ENCODE results near the gene STEAP1.
"Not testable (repeated sequence)": the region's sequence is repeated elsewhere in the genome, so short reads cannot be mapped to it uniquely, and the experiment has no call there.

The STEAP1 gene

GRCh38 chr7:90178166-90178565 lies 23.9 kb downstream of the STEAP1 start:
- H2AK5ac ChIP-seq (ENCODE audit: low read length), result no peak overlapping the region

GRCh38 chr7:90178679-90179278 lies 24.5 kb downstream of the STEAP1 start:
- no peak overlapping the region for H3K4ac ChIP-seq (ENCODE audit: low read depth, low read length)
- no peak overlapping the region for H3K4me2 ChIP-seq (ENCODE audit: low read length)
- H2BK5ac ChIP-seq (ENCODE audit: low read length), result no peak overlapping the region
- H3K79me1 ChIP-seq (ENCODE audit: low read length), result no peaks in the 10 kb centered on the region
- no peak overlapping the region for H4K5ac ChIP-seq (ENCODE audit: low read length)
- no peak overlapping the region for H3K9ac ChIP-seq (ENCODE audit: low read length)
- H3K4me1 ChIP-seq (ENCODE audit: control insufficient read depth, low read depth, low read length), result no peaks in the 10 kb centered on the region
- no peaks in the 10 kb centered on the region for H3K79me2 ChIP-seq (ENCODE audit: control insufficient read depth, insufficient read depth, low read length)
- no peak overlapping the region for H2BK120ac ChIP-seq (ENCODE audit: low read depth, low read length)
- H3K4me3 ChIP-seq (ENCODE audit: low read length), result no peak overlapping the region
- no peak overlapping the region for H3K56ac ChIP-seq (ENCODE audit: low read length)
- H4K8ac ChIP-seq (ENCODE audit: low read depth, low read length), result no peak overlapping the region
- no peaks in the 10 kb centered on the region for H3K27me3 ChIP-seq (ENCODE audit: insufficient read depth, low read length, poor library complexity)
- no peak overlapping the region for H3K23ac ChIP-seq (ENCODE audit: low read length)
- no peak overlapping the region for H2AK5ac ChIP-seq (ENCODE audit: low read length)
- peak; percentile 18 for DNase-seq
- H3K27ac ChIP-seq (ENCODE audit: low read depth, low read length), result no peak overlapping the region
- no CpG with 5 or more reads among the region's 6 CpGs for WGBS (ENCODE audit: extremely low coverage, insufficient coverage, low lambda C conversion rate)
- H3K18ac ChIP-seq (ENCODE audit: low read length), result no peak overlapping the region
- H2BK15ac ChIP-seq (replicated peaks; ENCODE audit: low read depth), result no peak overlapping the region
- no peaks in the 10 kb centered on the region for H3K36me3 ChIP-seq (ENCODE audit: control insufficient read depth, insufficient read depth, low read length)

More at GRCh38 chr7:90178166-90178565, 23.9 kb downstream of the STEAP1 start:
- Histone ChIP-seq H2BK5ac (ENCODE audit: low read length) (no peak overlapping the region), H4K5ac (ENCODE audit: low read length) (no peak overlapping the region), H3K4ac (ENCODE audit: low read depth, low read length) (no peak overlapping the region), H3K27me3 (ENCODE audit: insufficient read depth, low read length, poor library complexity) (no peaks in the 10 kb centered on the region), H3K9ac (ENCODE audit: low read length) (no peak overlapping the region), H3K4me3 (ENCODE audit: low read length) (no peak overlapping the region), H3K4me1 (ENCODE audit: control insufficient read depth, low read depth, low read length) (no peaks in the 10 kb centered on the region), H3K79me1 (ENCODE audit: low read length) (no peaks in the 10 kb centered on the region), H4K8ac (ENCODE audit: low read depth, low read length) (no peak overlapping the region), H2BK15ac (replicated peaks; ENCODE audit: low read depth) (no peak overlapping the region), H3K23ac (ENCODE audit: low read length) (no peak overlapping the region), H3K56ac (ENCODE audit: low read length) (no peak overlapping the region), H3K27ac (ENCODE audit: low read depth, low read length) (no peak overlapping the region), H3K4me2 (ENCODE audit: low read length) (no peak overlapping the region), H3K36me3 (ENCODE audit: control insufficient read depth, insufficient read depth, low read length) (no peaks in the 10 kb centered on the region), H3K18ac (ENCODE audit: low read length) (no peak overlapping the region), H2BK120ac (ENCODE audit: low read depth, low read length) (no peak overlapping the region), H3K79me2 (ENCODE audit: control insufficient read depth, insufficient read depth, low read length) (no peaks in the 10 kb centered on the region)
- no peak for DNase-seq
- WGBS (ENCODE audit: extremely low coverage, insufficient coverage, low lambda C conversion rate), result 100% methylated on average over 1 of the region's 2 CpGs

GRCh38 chr7:90180011-90180585 lies 25.8 kb downstream of the STEAP1 start:
- Histone ChIP-seq H2AK5ac (ENCODE audit: low read length) (no peak overlapping the region), H3K23ac (ENCODE audit: low read length) (no peak overlapping the region), H2BK5ac (ENCODE audit: low read length) (no peak overlapping the region), H3K4me3 (ENCODE audit: low read length) (no peak overlapping the region), H3K4ac (ENCODE audit: low read depth, low read length) (no peak overlapping the region), H3K4me1 (ENCODE audit: control insufficient read depth, low read depth, low read length) (no peaks in the 10 kb centered on the region), H2BK15ac (replicated peaks; ENCODE audit: low read depth) (no peak overlapping the region), H3K27ac (ENCODE audit: low read depth, low read length) (no peak overlapping the region), H2BK120ac (ENCODE audit: low read depth, low read length) (no peak overlapping the region), H3K79me1 (ENCODE audit: low read length) (no peaks in the 10 kb centered on the region), H3K56ac (ENCODE audit: low read length) (no peak overlapping the region), H3K36me3 (ENCODE audit: control insufficient read depth, insufficient read depth, low read length) (no peaks in the 10 kb centered on the region), H4K5ac (ENCODE audit: low read length) (no peak overlapping the region), H3K27me3 (ENCODE audit: insufficient read depth, low read length, poor library complexity) (no peaks in the 10 kb centered on the region), H3K79me2 (ENCODE audit: control insufficient read depth, insufficient read depth, low read length) (no peaks in the 10 kb centered on the region), H3K4me2 (ENCODE audit: low read length) (no peak overlapping the region), H4K8ac (ENCODE audit: low read depth, low read length) (no peak overlapping the region), H3K9ac (ENCODE audit: low read length) (no peak overlapping the region), H3K18ac (ENCODE audit: low read length) (no peak overlapping the region)
- no peak for DNase-seq
- WGBS (ENCODE audit: extremely low coverage, insufficient coverage, low lambda C conversion rate), result no CpG with 5 or more reads among the region's 1 CpG

- Histone ChIP-seq H3K4me2 (ENCODE audit: low read length) (no peak overlapping the region), H2AK5ac (ENCODE audit: low read length) (no peak overlapping the region), H3K36me3 (ENCODE audit: control insufficient read depth, insufficient read depth, low read length) (no peaks in the 10 kb centered on the region), H3K27me3 (ENCODE audit: insufficient read depth, low read length, poor library complexity) (no peaks in the 10 kb centered on the region), H3K18ac (ENCODE audit: low read length) (no peak overlapping the region), H3K4ac (ENCODE audit: low read depth, low read length) (no peak overlapping the region), H3K79me2 (ENCODE audit: control insufficient read depth, insufficient read depth, low read length) (no peaks in the 10 kb centered on the region), H3K4me3 (ENCODE audit: low read length) (no peak overlapping the region), H4K8ac (ENCODE audit: low read depth, low read length) (no peak overlapping the region), H3K4me1 (ENCODE audit: control insufficient read depth, low read depth, low read length) (no peaks in the 10 kb centered on the region), H3K56ac (ENCODE audit: low read length) (no peak overlapping the region), H3K9ac (ENCODE audit: low read length) (no peak overlapping the region), H3K27ac (ENCODE audit: low read depth, low read length) (no peak overlapping the region), H2BK5ac (ENCODE audit: low read length) (no peak overlapping the region), H3K79me1 (ENCODE audit: low read length) (no peaks in the 10 kb centered on the region), H2BK120ac (ENCODE audit: low read depth, low read length) (no peak overlapping the region), H3K23ac (ENCODE audit: low read length) (no peak overlapping the region), H2BK15ac (replicated peaks; ENCODE audit: low read depth) (no peak overlapping the region), H4K5ac (ENCODE audit: low read length) (no peak overlapping the region)
- no peak for DNase-seq
These were observed 26.4 kb downstream of the STEAP1 start for GRCh38 chr7:90180649-90181048.

GRCh38 chr7:90181485-90181884 lies 27.2 kb downstream of the STEAP1 start:
- no peak overlapping the region for H3K18ac ChIP-seq (ENCODE audit: low read length)
- H4K5ac ChIP-seq (ENCODE audit: low read length), result no peak overlapping the region
- no peak overlapping the region for H2BK15ac ChIP-seq (replicated peaks; ENCODE audit: low read depth)
- H3K4me1 ChIP-seq (ENCODE audit: control insufficient read depth, low read depth, low read length), result no peaks in the 10 kb centered on the region
- no peak overlapping the region for H3K27ac ChIP-seq (ENCODE audit: low read depth, low read length)
- no peak overlapping the region for H3K23ac ChIP-seq (ENCODE audit: low read length)
- no peak overlapping the region for H3K4me3 ChIP-seq (ENCODE audit: low read length)
- no peak overlapping the region for H2AK5ac ChIP-seq (ENCODE audit: low read length)
- H2BK5ac ChIP-seq (ENCODE audit: low read length), result no peak overlapping the region
- H3K56ac ChIP-seq (ENCODE audit: low read length), result no peak overlapping the region
- no peaks in the 10 kb centered on the region for H3K27me3 ChIP-seq (ENCODE audit: insufficient read depth, low read length, poor library complexity)
- H3K79me1 ChIP-seq (ENCODE audit: low read length), result no peaks in the 10 kb centered on the region
- no peak overlapping the region for H3K4me2 ChIP-seq (ENCODE audit: low read length)
- H4K8ac ChIP-seq (ENCODE audit: low read depth, low read length), result no peak overlapping the region
- H2BK120ac ChIP-seq (ENCODE audit: low read depth, low read length), result no peak overlapping the region
- H3K9ac ChIP-seq (ENCODE audit: low read length), result no peak overlapping the region
- no peak for DNase-seq
- H3K4ac ChIP-seq (ENCODE audit: low read depth, low read length), result no peak overlapping the region
- no peaks in the 10 kb centered on the region for H3K36me3 ChIP-seq (ENCODE audit: control insufficient read depth, insufficient read depth, low read length)
- H3K79me2 ChIP-seq (ENCODE audit: control insufficient read depth, insufficient read depth, low read length), result no peaks in the 10 kb centered on the region

GRCh38 chr7:90186290-90186689 lies 32.0 kb downstream of the STEAP1 start:
- not testable (repeated sequence) for DNase-seq; H3K27me3 ChIP-seq (ENCODE audit: insufficient read depth, low read length, poor library complexity); H3K36me3 ChIP-seq (ENCODE audit: control insufficient read depth, insufficient read depth, low read length); H3K4me1 ChIP-seq (ENCODE audit: control insufficient read depth, low read depth, low read length); H3K27ac ChIP-seq (ENCODE audit: low read depth, low read length); H4K5ac ChIP-seq (ENCODE audit: low read length); H3K23ac ChIP-seq (ENCODE audit: low read length); H4K8ac ChIP-seq (ENCODE audit: low read depth, low read length); H2BK15ac ChIP-seq (replicated peaks; ENCODE audit: low read depth); H3K18ac ChIP-seq (ENCODE audit: low read length); H3K79me1 ChIP-seq (ENCODE audit: low read length); H3K56ac ChIP-seq (ENCODE audit: low read length); H2BK5ac ChIP-seq (ENCODE audit: low read length); H2AK5ac ChIP-seq (ENCODE audit: low read length); H3K79me2 ChIP-seq (ENCODE audit: control insufficient read depth, insufficient read depth, low read length); H3K4ac ChIP-seq (ENCODE audit: low read depth, low read length); H3K9ac ChIP-seq (ENCODE audit: low read length); H3K4me3 ChIP-seq (ENCODE audit: low read length); H2BK120ac ChIP-seq (ENCODE audit: low read depth, low read length); H3K4me2 ChIP-seq (ENCODE audit: low read length)
- WGBS (ENCODE audit: extremely low coverage, insufficient coverage, low lambda C conversion rate), result no CpG with 5 or more reads among the region's 4 CpGs

Data from mesendoderm (in vitro differentiated cells).